H1 (cell line): ENCODE measurements around the gene DPPA5. TPM values are rescaled to one million over a fixed set of nuclear protein-coding genes. Genes with fewer than 3 reads are reported as not detected.

Experiments
- ATF2 ChIP-seq: IDR thresholded peaks from 2 replicates; pipeline ENCODE4 v1.6.1; 2012; ENCODE audit warnings: low read length, inconsistent platforms
- CHD7 ChIP-seq: fragments of 300-600 bp; sonication (generic); IDR thresholded peaks from 2 replicates; pipeline ENCODE4 v1.7.1; 2012; ENCODE audit warnings: low read length, moderate library complexity, mild to moderate bottlenecking, inconsistent platforms; ENCODE audit not compliant: insufficient replicate concordance
- GTF2F1 ChIP-seq: IDR thresholded peaks from 2 replicates; pipeline ENCODE4 v1.6.1; 2012; ENCODE audit warnings: low read depth, low read length, improper control_type of control experiment, borderline replicate concordance
- JUN ChIP-seq: IDR thresholded peaks from 2 replicates; pipeline ENCODE4 v1.6.1; 2011; ENCODE audit warnings: low read depth, mild to moderate bottlenecking, improper control_type of control experiment, low read length
- USF2 ChIP-seq: IDR thresholded peaks from 2 replicates; pipeline ENCODE4 v1.6.1; 2011; ENCODE audit warnings: low read length, improper control_type of control experiment
- polyA plus RNA-seq, 7 experiments: library from polyadenylated mRNA; depleted of rRNA in 3 of 7; stranded (reverse) in 5 of 7; unstranded in 2 of 7; fragments of >200 nt in 5 of 7; fragments of 200-250 nt in 2 of 7; gene quantifications; 1 replicate in 5 of 7; 2 replicates in 1 of 7; 4 replicates in 1 of 7; pipeline versions ENCODE4 v1.2.1 to v1.2.3, GENCODE V29; 2011 to 2013; ENCODE audit warnings: missing spikeins in 2 of 7, mixed read lengths in 2 of 7
- total RNA-seq: library from RNA; stranded (reverse); fragmentation: NEBNext Ultra II Directional; extraction: Animal tissue kit (Norgen Biotek cat#: 25700); gene quantifications from 2 replicates; pipeline ENCODE4 v1.2.1, GENCODE V29; 2021
- TF ChIP-seq, protein P1 (sequence below): IDR thresholded peaks from 2 replicates; pipeline ENCODE4 v1.6.1; 2012; ENCODE audit warnings: inconsistent platforms

Gene DPPA5
- total and polyA plus RNA-seq, 2 of the 8 experiments (the other 6 are each of a cell fraction or from before 2014, with no cell fraction given): 2.0 to 2.9 TPM

DNA sequence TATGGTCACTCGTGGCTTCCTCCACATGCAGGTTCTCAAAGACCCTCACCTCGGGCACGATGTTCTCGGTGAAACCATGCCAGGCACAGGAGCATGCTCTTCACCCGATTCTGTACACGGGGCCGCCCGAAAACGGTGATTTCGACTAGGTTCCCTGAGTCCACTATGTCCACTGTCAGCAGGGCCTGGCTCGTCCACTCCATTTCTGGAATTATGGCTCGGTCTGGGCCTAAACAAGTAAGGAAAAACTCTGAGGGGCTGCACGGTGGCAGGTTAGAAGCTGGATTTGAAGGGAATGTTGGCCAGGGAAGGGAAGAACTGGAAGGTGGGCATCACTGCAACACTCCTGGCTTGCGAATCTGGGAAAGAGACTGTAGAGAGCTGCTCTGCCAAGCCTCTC lies 15.1 kb upstream of the DPPA5 start (continued):
- no peak for TF ChIP-seq CHD7
- TF ChIP-seq GTF2F1: no peak
- TF ChIP-seq, protein P1, sequence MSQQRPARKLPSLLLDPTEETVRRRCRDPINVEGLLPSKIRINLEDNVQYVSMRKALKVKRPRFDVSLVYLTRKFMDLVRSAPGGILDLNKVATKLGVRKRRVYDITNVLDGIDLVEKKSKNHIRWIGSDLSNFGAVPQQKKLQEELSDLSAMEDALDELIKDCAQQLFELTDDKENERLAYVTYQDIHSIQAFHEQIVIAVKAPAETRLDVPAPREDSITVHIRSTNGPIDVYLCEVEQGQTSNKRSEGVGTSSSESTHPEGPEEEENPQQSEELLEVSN: no peak
- TF ChIP-seq JUN: no peak
- TF ChIP-seq ATF2: no peak
- no peak for TF ChIP-seq USF2
